HG03342 (cell line): Measurements from ENCODE around the gene CPSF7.
A peak's percentile ranks its signal among the peaks of the same experiment; 100 is the strongest.

Experiments used
- ATAC-seq: cut with Tn5 transposase; IDR thresholded peaks from one replicate; pipeline ENCODE4 v1.9.1; 2021; ENCODE audit warnings: mild to moderate bottlenecking, moderate library complexity; ENCODE audit not compliant: unreplicated experiment

The CPSF7 gene

GRCh38 chr11:61357894-61358239, 71.9 kb downstream of the CPSF7 start:
- no peak for ATAC-seq

- peak; percentile 58 for ATAC-seq
These were observed 72.4 kb downstream of the CPSF7 start for GRCh38 chr11:61357233-61357893.

DNA sequence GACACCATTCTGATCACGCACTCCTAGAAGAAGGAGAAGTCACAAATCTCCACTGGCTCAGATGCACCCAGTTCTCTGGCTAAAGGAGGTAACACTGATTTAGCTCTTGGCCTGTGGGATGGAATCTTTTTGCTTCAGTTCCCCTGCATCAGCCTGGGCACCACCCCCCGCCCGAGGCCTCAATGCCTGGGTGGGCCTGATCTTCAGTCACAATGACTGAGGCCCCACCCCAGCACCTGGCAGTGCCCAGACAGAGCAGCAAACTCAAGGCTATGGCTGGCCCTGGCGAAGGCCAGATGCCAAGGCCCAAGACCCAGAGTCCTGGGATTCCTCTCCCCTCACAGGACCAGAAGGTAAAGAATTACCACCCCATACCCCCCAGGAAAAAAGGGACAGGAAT, 73.1 kb downstream of the CPSF7 start:
- no peak for ATAC-seq

GRCh38 chr11:61354208-61354607, 75.6 kb downstream of the CPSF7 start:
- ATAC-seq: no peak

DNA sequence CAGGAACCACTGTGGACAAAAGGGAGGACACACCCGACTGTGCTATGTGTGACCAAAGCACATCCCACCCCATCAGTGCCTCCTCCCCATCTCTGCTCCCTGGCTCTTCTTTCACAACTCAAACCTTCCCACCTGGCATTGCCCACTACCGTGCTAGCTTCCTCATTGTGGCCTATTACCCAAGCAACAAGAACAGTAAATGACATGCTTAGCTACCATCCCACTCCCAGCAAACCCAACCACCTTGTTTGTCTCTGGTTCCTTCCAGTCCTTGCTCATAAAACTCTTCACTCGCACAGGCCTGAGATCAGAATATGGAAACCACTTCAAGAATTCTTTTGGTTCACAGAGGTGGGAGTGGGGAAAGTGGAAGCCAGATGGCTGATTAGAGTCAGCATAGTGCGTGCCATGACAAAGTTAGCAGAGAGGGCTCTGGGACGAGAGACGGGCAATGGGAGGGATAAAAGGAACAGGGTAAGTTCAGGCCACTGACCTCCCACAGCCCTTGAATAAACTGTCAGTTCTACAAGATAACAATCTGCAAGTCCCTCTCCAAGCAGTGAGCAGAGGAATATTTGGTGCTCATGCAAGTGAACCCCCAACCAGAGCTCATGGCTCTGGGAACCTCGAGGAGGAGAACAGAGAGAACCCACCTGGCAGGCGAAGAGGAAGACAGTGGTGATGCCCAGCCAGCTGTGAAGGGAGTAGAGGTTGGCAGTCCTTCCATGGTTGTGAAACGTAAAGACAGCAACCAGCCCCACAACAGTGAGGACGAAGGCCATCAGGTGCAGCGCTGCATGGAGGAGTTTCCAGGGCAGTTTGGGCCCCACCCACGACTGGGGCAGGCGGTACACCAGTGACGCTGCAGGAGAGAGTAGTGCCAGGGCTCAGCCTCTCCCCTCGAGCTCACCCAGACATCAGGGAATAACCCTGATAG, 76.4 kb downstream of the CPSF7 start:
- no peak for ATAC-seq
